Measurements from ENCODE around the gene SULT1B1. TPM values are rescaled to one million over a fixed set of nuclear protein-coding genes. Genes with fewer than 3 reads are reported as not detected.

The SULT1B1 gene
- total RNA-seq, 1 donor from 2014 or later = not detected

DNA sequence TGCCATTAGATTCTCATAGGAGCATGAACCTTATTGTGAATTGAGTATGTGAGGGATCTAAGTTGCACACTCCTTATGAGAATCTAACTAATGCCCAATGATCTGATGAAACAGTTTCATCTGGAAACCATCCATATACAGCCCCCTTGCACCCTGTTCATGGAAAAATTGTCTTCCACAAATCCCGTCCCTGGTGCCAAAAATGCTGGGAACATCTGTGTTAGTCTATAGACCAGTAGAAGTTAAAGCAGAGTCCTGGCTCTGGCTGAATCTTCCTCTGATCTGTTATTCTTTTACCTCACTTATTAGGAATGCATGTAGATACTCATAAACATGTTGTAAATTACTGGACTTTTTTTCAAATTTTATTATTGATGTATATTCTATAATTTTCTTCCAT, 29.2 kb downstream of the SULT1B1 start:
- DNase-seq (ENCODE audit: low spot score) = no peak
- H3K27me3 Mint-ChIP-seq (ENCODE audit: insufficient read depth, low read depth) = no peaks in the 10 kb centered on the region

DNA sequence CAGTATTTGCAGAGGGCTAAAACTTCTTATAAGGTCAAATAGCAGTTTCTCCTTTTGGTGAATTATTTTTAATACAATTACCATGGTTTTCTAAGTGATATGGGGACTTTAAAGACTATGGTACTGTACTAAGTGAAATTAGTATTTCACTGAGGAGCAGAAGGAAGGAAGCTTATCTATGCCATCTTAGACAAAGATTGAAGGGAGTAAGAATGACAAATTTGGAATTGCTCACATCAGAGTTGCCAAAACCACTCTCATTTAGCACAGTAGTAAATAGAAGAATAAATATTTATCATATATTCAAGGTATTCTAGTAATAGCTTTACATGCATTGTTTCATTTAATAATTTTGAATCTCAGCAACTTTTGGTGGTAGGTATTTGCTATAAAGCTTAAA, 30.4 kb downstream of the SULT1B1 start:
- H3K79me2 ChIP-seq (ENCODE audit: low read depth) = no peaks in the 10 kb centered on the region
- Mint-ChIP-seq H3K36me3 (no peaks in the 10 kb centered on the region), H3K4me3 (no peak overlapping the region), H3K27me3 (ENCODE audit: insufficient read depth, low read depth) (no peaks in the 10 kb centered on the region), H3K9me3 (no peaks in the 10 kb centered on the region), H3K4me1 (peaks cover 3% of the 10 kb centered on the region), H3K27ac (no peak overlapping the region)
- H3K4me2 ChIP-seq = no peak overlapping the region
- H3K27ac ChIP-seq = no peak overlapping the region
- no peaks in the 10 kb centered on the region for H3F3A ChIP-seq (ENCODE audit: low read depth)
- H3K9me3 ChIP-seq (ENCODE audit: low read depth) = no peaks in the 10 kb centered on the region
- H3K4me3 ChIP-seq = no peak overlapping the region
- DNase-seq (ENCODE audit: low spot score) = no peak
- H3K4me1 ChIP-seq = no peaks in the 10 kb centered on the region
- H3K36me3 ChIP-seq = no peaks in the 10 kb centered on the region
- H3K27me3 ChIP-seq = no peaks in the 10 kb centered on the region
- H2AFZ ChIP-seq (replicated peaks) = no peak overlapping the region
- no peak overlapping the region for H3K9ac ChIP-seq
- H4K20me1 ChIP-seq (ENCODE audit: low read depth) = no peaks in the 10 kb centered on the region
- TF ChIP-seq EZH2 (IDR thresholded peaks at IDR 0.05) = no peak
- no peak for TF ChIP-seq EZH2phosphoT487 (IDR thresholded peaks at IDR 0.05)
- TF ChIP-seq, protein P1, sequence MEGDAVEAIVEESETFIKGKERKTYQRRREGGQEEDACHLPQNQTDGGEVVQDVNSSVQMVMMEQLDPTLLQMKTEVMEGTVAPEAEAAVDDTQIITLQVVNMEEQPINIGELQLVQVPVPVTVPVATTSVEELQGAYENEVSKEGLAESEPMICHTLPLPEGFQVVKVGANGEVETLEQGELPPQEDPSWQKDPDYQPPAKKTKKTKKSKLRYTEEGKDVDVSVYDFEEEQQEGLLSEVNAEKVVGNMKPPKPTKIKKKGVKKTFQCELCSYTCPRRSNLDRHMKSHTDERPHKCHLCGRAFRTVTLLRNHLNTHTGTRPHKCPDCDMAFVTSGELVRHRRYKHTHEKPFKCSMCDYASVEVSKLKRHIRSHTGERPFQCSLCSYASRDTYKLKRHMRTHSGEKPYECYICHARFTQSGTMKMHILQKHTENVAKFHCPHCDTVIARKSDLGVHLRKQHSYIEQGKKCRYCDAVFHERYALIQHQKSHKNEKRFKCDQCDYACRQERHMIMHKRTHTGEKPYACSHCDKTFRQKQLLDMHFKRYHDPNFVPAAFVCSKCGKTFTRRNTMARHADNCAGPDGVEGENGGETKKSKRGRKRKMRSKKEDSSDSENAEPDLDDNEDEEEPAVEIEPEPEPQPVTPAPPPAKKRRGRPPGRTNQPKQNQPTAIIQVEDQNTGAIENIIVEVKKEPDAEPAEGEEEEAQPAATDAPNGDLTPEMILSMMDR (IDR thresholded peaks at IDR 0.05) = no peak

More for the DNA sequence above, 29.2 kb downstream of the SULT1B1 start:
- Histone ChIP-seq H3K4me1 (no peaks in the 10 kb centered on the region), H3K9me3 (ENCODE audit: low read depth) (no peaks in the 10 kb centered on the region), H2AFZ (replicated peaks) (no peak overlapping the region), H3K79me2 (ENCODE audit: low read depth) (no peaks in the 10 kb centered on the region), H3K27me3 (no peaks in the 10 kb centered on the region), H3K27ac (no peak overlapping the region), H4K20me1 (ENCODE audit: low read depth) (no peaks in the 10 kb centered on the region), H3K4me3 (no peak overlapping the region), H3F3A (ENCODE audit: low read depth) (no peaks in the 10 kb centered on the region), H3K9ac (no peak overlapping the region), H3K36me3 (no peaks in the 10 kb centered on the region), H3K4me2 (no peak overlapping the region)
- TF ChIP-seq EZH2phosphoT487 (IDR thresholded peaks at IDR 0.05) = no peak
- no peak for TF ChIP-seq EZH2 (IDR thresholded peaks at IDR 0.05)
- TF ChIP-seq, protein P1 (IDR thresholded peaks at IDR 0.05) = no peak
- Mint-ChIP-seq H3K9me3 (no peaks in the 10 kb centered on the region), H3K4me1 (peaks cover 3% of the 10 kb centered on the region), H3K36me3 (no peaks in the 10 kb centered on the region), H3K4me3 (no peak overlapping the region), H3K27ac (no peak overlapping the region)

DNA sequence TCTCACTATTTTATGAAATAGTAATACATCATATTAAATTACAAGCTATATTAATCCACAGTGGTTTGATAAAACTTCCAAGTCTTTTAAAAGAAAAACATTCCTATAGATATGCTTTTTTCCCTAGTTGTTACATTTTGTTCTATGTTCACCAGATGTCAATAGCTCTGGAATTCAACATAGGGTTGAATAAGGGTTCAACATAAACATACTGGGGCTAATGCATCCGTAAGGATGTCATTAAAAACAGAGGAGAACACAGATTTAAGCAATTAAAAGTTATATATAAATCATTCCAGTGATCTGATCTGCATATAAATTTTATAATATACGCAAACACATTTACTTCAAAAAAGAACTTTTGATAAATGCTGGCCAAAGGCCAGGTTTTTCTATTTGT, 32.5 kb downstream of the SULT1B1 start:
- Histone ChIP-seq H3K4me2 (no peak overlapping the region), H3K9ac (no peak overlapping the region), H4K20me1 (ENCODE audit: low read depth) (no peaks in the 10 kb centered on the region), H3F3A (ENCODE audit: low read depth) (no peaks in the 10 kb centered on the region), H3K4me3 (no peak overlapping the region), H3K9me3 (ENCODE audit: low read depth) (no peaks in the 10 kb centered on the region), H3K79me2 (ENCODE audit: low read depth) (no peaks in the 10 kb centered on the region), H3K27ac (no peak overlapping the region), H2AFZ (replicated peaks) (no peak overlapping the region), H3K27me3 (no peaks in the 10 kb centered on the region), H3K4me1 (no peaks in the 10 kb centered on the region), H3K36me3 (no peaks in the 10 kb centered on the region)
- Mint-ChIP-seq H3K27me3 (ENCODE audit: insufficient read depth, low read depth) (no peaks in the 10 kb centered on the region), H3K36me3 (no peaks in the 10 kb centered on the region), H3K9me3 (no peaks in the 10 kb centered on the region), H3K4me1 (peaks cover 3% of the 10 kb centered on the region), H3K4me3 (no peak overlapping the region), H3K27ac (no peak overlapping the region)
- DNase-seq (ENCODE audit: low spot score) = no peak
- TF ChIP-seq, protein P1 (IDR thresholded peaks at IDR 0.05) = no peak
- TF ChIP-seq EZH2 (IDR thresholded peaks at IDR 0.05) (no peak), EZH2phosphoT487 (IDR thresholded peaks at IDR 0.05) (no peak)
